ENCODE results near the gene PRX. TPM values are rescaled to one million over a fixed set of nuclear protein-coding genes. Genes with fewer than 3 reads are reported as not detected.
A peak's percentile ranks its signal among the peaks of the same experiment; 100 is the strongest.
"Not testable (repeated sequence)": the region's sequence is repeated elsewhere in the genome, so short reads cannot be mapped to it uniquely, and the experiment has no call there.

Gene PRX
- polyA plus RNA-seq, 4 donors, result 0.45 to 3.1 (median 1.3) TPM

GRCh38 chr19:40430242-40430641 is 17.1 kb upstream of the PRX start:
- not testable (repeated sequence) for H3K9me3 ChIP-seq (ENCODE audit: control insufficient read depth in 2 of 2, insufficient read depth in 1 of 2, low read depth in 1 of 2, low read length in 1 of 2); H3K4me3 ChIP-seq (ENCODE audit: low read depth in 1 of 3, low read length in 3 of 3); H3K27ac ChIP-seq (ENCODE audit: low read depth in 1 of 3, low read length in 2 of 3); H3K36me3 ChIP-seq (ENCODE audit: control insufficient read depth in 3 of 3, insufficient read depth in 2 of 3, low read depth in 1 of 3, low read length in 3 of 3); H3K27me3 ChIP-seq (ENCODE audit: control insufficient read depth in 3 of 3, insufficient read depth in 3 of 3, low read length in 3 of 3); FAIRE-seq; DNase-seq
- WGBS, 3 donors, result 96 to 97% (median 97%) methylated on average over 10 of the region's 10 CpGs
- peaks cover 0 to 21% (median 0%) of the 10 kb centered on the region in 3 donors for H3K4me1 ChIP-seq (ENCODE audit: control insufficient read depth in 3 of 3, insufficient read depth in 2 of 3, low read depth in 1 of 3, low read length in 2 of 3)

GRCh38 chr19:40428197-40428596 is 15.0 kb upstream of the PRX start:
- H3K36me3 ChIP-seq (ENCODE audit: control insufficient read depth in 3 of 3, insufficient read depth in 2 of 3, low read depth in 1 of 3, low read length in 3 of 3); H3K4me3 ChIP-seq (ENCODE audit: low read depth in 1 of 3, low read length in 3 of 3); H3K9me3 ChIP-seq (ENCODE audit: control insufficient read depth in 2 of 2, insufficient read depth in 1 of 2, low read depth in 1 of 2, low read length in 1 of 2); H3K27ac ChIP-seq (ENCODE audit: low read depth in 1 of 3, low read length in 2 of 3); FAIRE-seq; DNase-seq; H3K27me3 ChIP-seq (ENCODE audit: control insufficient read depth in 3 of 3, insufficient read depth in 3 of 3, low read length in 3 of 3): not testable (repeated sequence)
- H3K4me1 ChIP-seq (ENCODE audit: control insufficient read depth in 3 of 3, insufficient read depth in 2 of 3, low read depth in 1 of 3, low read length in 2 of 3), result peaks cover 0 to 15% (median 0%) of the 10 kb centered on the region in 3 donors
- 93 to 96% (median 96%) methylated on average over 7 of the region's 7 CpGs for WGBS, 3 donors

- peaks cover 0 to 18% (median 4%) of the 10 kb centered on the region in 3 donors for H3K36me3 ChIP-seq (ENCODE audit: control insufficient read depth in 3 of 3, insufficient read depth in 2 of 3, low read depth in 1 of 3, low read length in 3 of 3)
- DNase-seq (peak; percentile 100), FAIRE-seq (no peak)
- peak within 1 kb of the TSS; percentile 57 to 84 (median 74) for H3K4me3 ChIP-seq (ENCODE audit: low read depth in 1 of 3, low read length in 3 of 3)
- H3K4me1 ChIP-seq (ENCODE audit: control insufficient read depth in 3 of 3, insufficient read depth in 2 of 3, low read depth in 1 of 3, low read length in 2 of 3), result peaks cover 0 to 14% (median 0%) of the 10 kb centered on the region in 3 donors
- peak within 1 kb of the TSS; percentile 79 to 99 (median 97) for H3K27ac ChIP-seq (ENCODE audit: low read depth in 1 of 3, low read length in 2 of 3)
- H3K27me3 ChIP-seq (ENCODE audit: control insufficient read depth in 3 of 3, insufficient read depth in 3 of 3, low read length in 3 of 3), result no peaks in the 10 kb centered on the region
- WGBS, 3 donors, result 0% methylated on average over 61 to 75 of the region's 75 CpGs
- H3K9me3 ChIP-seq (ENCODE audit: control insufficient read depth in 2 of 2, insufficient read depth in 1 of 2, low read depth in 1 of 2, low read length in 1 of 2), result no peaks in the 10 kb centered on the region
Observed at GRCh38 chr19:40425450-40426287, 12.5 kb upstream of the PRX start, which contains the start of gene SERTAD1. SERTAD1 (minus strand) TSS chr19:40425992; CDS start chr19:40423546, 2,446 bp downstream.

- FAIRE-seq, result no peak
- no peaks in the 10 kb centered on the region for H3K27me3 ChIP-seq (ENCODE audit: control insufficient read depth in 3 of 3, insufficient read depth in 3 of 3, low read length in 3 of 3)
- H3K9me3 ChIP-seq (ENCODE audit: control insufficient read depth in 2 of 2, insufficient read depth in 1 of 2, low read depth in 1 of 2, low read length in 1 of 2), result no peaks in the 10 kb centered on the region
- peaks cover 0 to 18% (median 4%) of the 10 kb centered on the region in 3 donors for H3K36me3 ChIP-seq (ENCODE audit: control insufficient read depth in 3 of 3, insufficient read depth in 2 of 3, low read depth in 1 of 3, low read length in 3 of 3)
- peak overlapping the region; percentile 79 to 99 (median 97) for H3K27ac ChIP-seq (ENCODE audit: low read depth in 1 of 3, low read length in 2 of 3)
- peaks cover 0 to 17% (median 0%) of the 10 kb centered on the region in 3 donors for H3K4me1 ChIP-seq (ENCODE audit: control insufficient read depth in 3 of 3, insufficient read depth in 2 of 3, low read depth in 1 of 3, low read length in 2 of 3)
- H3K4me3 ChIP-seq (ENCODE audit: low read depth in 1 of 3, low read length in 3 of 3), result peak overlapping the region; percentile 57 to 84 (median 74)
- WGBS, 3 donors, result 1 to 2% (median 1%) methylated on average over 20 to 28 of the region's 28 CpGs
- peak; percentile 33 to 54 for DNase-seq
Observed at GRCh38 chr19:40424637-40425449, 11.7 kb upstream of the PRX start.

- no peak for FAIRE-seq
- Histone ChIP-seq H3K9me3 (ENCODE audit: control insufficient read depth in 2 of 2, insufficient read depth in 1 of 2, low read depth in 1 of 2, low read length in 1 of 2) (no peaks in the 10 kb centered on the region), H3K4me3 (ENCODE audit: low read depth in 1 of 3, low read length in 3 of 3) (no peak overlapping the region), H3K27ac (ENCODE audit: low read depth in 1 of 3, low read length in 2 of 3) (no peak overlapping the region), H3K4me1 (ENCODE audit: control insufficient read depth in 3 of 3, insufficient read depth in 2 of 3, low read depth in 1 of 3, low read length in 2 of 3) (peaks cover 0 to 17% (median 0%) of the 10 kb centered on the region in 3 donors), H3K27me3 (ENCODE audit: control insufficient read depth in 3 of 3, insufficient read depth in 3 of 3, low read length in 3 of 3) (no peaks in the 10 kb centered on the region), H3K36me3 (ENCODE audit: control insufficient read depth in 3 of 3, insufficient read depth in 2 of 3, low read depth in 1 of 3, low read length in 3 of 3) (peaks cover 0 to 18% (median 4%) of the 10 kb centered on the region in 3 donors)
- WGBS, 3 donors, result 95 to 98% (median 96%) methylated on average over 6 of the region's 6 CpGs
- DNase-seq, result no peak
Observed at GRCh38 chr19:40423938-40424337, 10.8 kb upstream of the PRX start.

- peaks cover 0 to 17% (median 0%) of the 10 kb centered on the region in 3 donors for H3K4me1 ChIP-seq (ENCODE audit: control insufficient read depth in 3 of 3, insufficient read depth in 2 of 3, low read depth in 1 of 3, low read length in 2 of 3)
- FAIRE-seq, result no peak
Observed at GRCh38 chr19:40422748-40423566, 9.8 kb upstream of the PRX start.

GRCh38 chr19:40421993-40422747 is 9.0 kb upstream of the PRX start:
- no peak for FAIRE-seq
- no peaks in the 10 kb centered on the region for H3K9me3 ChIP-seq (ENCODE audit: control insufficient read depth in 2 of 2, insufficient read depth in 1 of 2, low read depth in 1 of 2, low read length in 1 of 2)
- H3K27ac ChIP-seq (ENCODE audit: low read depth in 1 of 3, low read length in 2 of 3), result peak overlapping the region; percentile 98 to 100 (median 98)
- H3K36me3 ChIP-seq (ENCODE audit: control insufficient read depth in 3 of 3, insufficient read depth in 2 of 3, low read depth in 1 of 3, low read length in 3 of 3), result peaks cover 0 to 18% (median 4%) of the 10 kb centered on the region in 3 donors
- 63 to 73% (median 64%) methylated on average over 16 of the region's 16 CpGs for WGBS, 3 donors
- DNase-seq, result no peak
- H3K27me3 ChIP-seq (ENCODE audit: control insufficient read depth in 3 of 3, insufficient read depth in 3 of 3, low read length in 3 of 3), result no peaks in the 10 kb centered on the region
- H3K4me1 ChIP-seq (ENCODE audit: control insufficient read depth in 3 of 3, insufficient read depth in 2 of 3, low read depth in 1 of 3, low read length in 2 of 3), result peaks cover 0 to 23% (median 0%) of the 10 kb centered on the region in 3 donors
- H3K4me3 ChIP-seq (ENCODE audit: low read depth in 1 of 3, low read length in 3 of 3), result no peak overlapping the region

More at GRCh38 chr19:40422748-40423566, 9.8 kb upstream of the PRX start:
- Histone ChIP-seq H3K4me3 (ENCODE audit: low read depth in 1 of 3, low read length in 3 of 3) (no peak overlapping the region), H3K27ac (ENCODE audit: low read depth in 1 of 3, low read length in 2 of 3) (peak overlapping the region in 1 of 3 donors; percentile 36), H3K9me3 (ENCODE audit: control insufficient read depth in 2 of 2, insufficient read depth in 1 of 2, low read depth in 1 of 2, low read length in 1 of 2) (no peaks in the 10 kb centered on the region), H3K36me3 (ENCODE audit: control insufficient read depth in 3 of 3, insufficient read depth in 2 of 3, low read depth in 1 of 3, low read length in 3 of 3) (peaks cover 0 to 18% (median 4%) of the 10 kb centered on the region in 3 donors), H3K27me3 (ENCODE audit: control insufficient read depth in 3 of 3, insufficient read depth in 3 of 3, low read length in 3 of 3) (no peaks in the 10 kb centered on the region)
- DNase-seq, result no peak
- 89 to 91% (median 91%) methylated on average over 30 to 31 of the region's 31 CpGs for WGBS, 3 donors

All from small intestine (tissue), 7 donors.